Activated CD8-positive, alpha-beta T cell treated with anti-CD3 and anti-CD28 coated beads, Interleukin-2, amount 10 ng/mL, durations not matched to agents 7 days and 5 days (primary cell): ENCODE data around the gene EHBP1L1. TPM values are rescaled to one million over a fixed set of nuclear protein-coding genes. Genes with fewer than 3 reads are reported as not detected.

Source experiments
- ATAC-seq: fragments of 150-1000 bp; cut with Tn5 transposase; one replicate; pipeline ENCODE4 v1.10.0; 2021; ENCODE audit warnings: moderate library complexity
- CTCF ChIA-PET: fragments of 350-600 bp; sonication (Branson Sonifier 250); formaldehyde crosslinking; loops from one replicate; lab custom pipeline; 2021; ENCODE audit warnings: antibody characterized with exemption; lab: Charles Lee
- POLR2A ChIA-PET: fragments of 350-600 bp; sonication (Branson Sonifier 250); formaldehyde crosslinking; loops from one replicate; lab custom pipeline; 2021; ENCODE audit warnings: antibody characterized with exemption; lab: Charles Lee
- DNase-seq: peaks from one replicate; pipeline ENCODE4 v3.0.0-alpha.2; 2020
- H3K27ac Mint-ChIP-seq: one replicate; pipeline ENCODE4 v1.8.0; 2021; ENCODE audit warnings: mild to moderate bottlenecking, mixed read lengths
- H3K27me3 Mint-ChIP-seq: one replicate; pipeline ENCODE4 v1.8.0; 2021; ENCODE audit warnings: low read depth, mixed read lengths
- H3K36me3 Mint-ChIP-seq: one replicate; pipeline ENCODE4 v1.8.0; 2021; ENCODE audit warnings: low read depth, mixed read lengths
- H3K4me1 Mint-ChIP-seq: one replicate; pipeline ENCODE4 v1.8.0; 2021; ENCODE audit warnings: low read depth, mixed read lengths
- H3K4me3 Mint-ChIP-seq: one replicate; pipeline ENCODE4 v1.8.0; 2021; ENCODE audit warnings: mild to moderate bottlenecking, mixed read lengths
- H3K9me3 Mint-ChIP-seq: one replicate; pipeline ENCODE4 v1.8.0; 2022; ENCODE audit warnings: mixed read lengths; ENCODE audit not compliant: insufficient read depth
- total RNA-seq, 2 experiments: library from RNA; stranded (reverse); gene quantifications; one replicate each; pipeline ENCODE4 v1.2.3, GENCODE V29; 2021

EHBP1L1 gene
- total RNA-seq, 2 experiments from 2014 or later = 94.4 to 95.3 TPM

GRCh38 chr11:65546217-65546958 lies 29.5 kb upstream of the EHBP1L1 start:
- Mint-ChIP-seq H3K27me3 (no peaks in the 10 kb centered on the region), H3K9me3 (no peaks in the 10 kb centered on the region), H3K4me3 (peak overlapping the region; percentile 72), H3K27ac (peak overlapping the region; percentile 87), H3K4me1 (peaks cover 52% of the 10 kb centered on the region), H3K36me3 (peaks cover 40% of the 10 kb centered on the region)
- DNase-seq (peak; percentile 98), ATAC-seq (peak; percentile 92)
- ChIA-PET POLR2A (interaction anchor here (0.6 to 1.7 kb wide), 6 partner anchors 10 to 41 kb away, joined by 3 to 5 read pairs (median 4); partner anchors contain the start of genes FAM89B and ZNRD2), CTCF (interaction anchor here (1.1 to 8.4 kb wide), 6 partner anchors 11 to 44 kb away, joined by 3 to 172 read pairs (median 4); partner anchors contain the start of genes FAM89B, KCNK7 and ZNRD2)

- ATAC-seq (no peak), DNase-seq (no peak)
- H3K9me3 Mint-ChIP-seq = no peaks in the 10 kb centered on the region
- H3K4me3 Mint-ChIP-seq = peak overlapping the region; percentile 72
- peaks cover 57% of the 10 kb centered on the region for H3K4me1 Mint-ChIP-seq
- ChIA-PET POLR2A (interaction anchor here (0.9 to 1.1 kb wide), 3 partner anchors 9 to 49 kb away, joined by 3 to 5 read pairs (median 3); partner anchors contain the start of genes MALAT1 and ZNRD2), CTCF (interaction anchor here (1.3 to 8.4 kb wide), 5 partner anchors 9 to 43 kb away, joined by 3 to 172 read pairs (median 5); partner anchors contain the start of genes FAM89B and KCNK7)
- peaks cover 52% of the 10 kb centered on the region for H3K36me3 Mint-ChIP-seq
- H3K27me3 Mint-ChIP-seq = no peaks in the 10 kb centered on the region
- peak overlapping the region; percentile 69 for H3K27ac Mint-ChIP-seq
These were observed 28.3 kb upstream of the EHBP1L1 start for GRCh38 chr11:65547446-65548125.

- no peak for DNase-seq
- Mint-ChIP-seq H3K9me3 (no peaks in the 10 kb centered on the region), H3K4me1 (peaks cover 64% of the 10 kb centered on the region), H3K4me3 (peak overlapping the region; percentile 39), H3K36me3 (peaks cover 53% of the 10 kb centered on the region), H3K27ac (peak overlapping the region; percentile 69), H3K27me3 (no peaks in the 10 kb centered on the region)
- CTCF ChIA-PET = interaction anchor here (1.2 to 1.7 kb wide), 4 partner anchors 8 to 22 kb away, joined by 3 to 6 read pairs (median 4); partner anchors contain the start of gene ZNRD2
- POLR2A ChIA-PET = interaction anchor here (1.0 to 1.1 kb wide), 3 partner anchors 9 to 49 kb away, joined by 3 to 4 read pairs (median 3); partner anchors contain the start of gene MALAT1
- no peak for ATAC-seq
These were observed 27.5 kb upstream of the EHBP1L1 start for GRCh38 chr11:65548395-65548794.

- peaks cover 66% of the 10 kb centered on the region for H3K4me1 Mint-ChIP-seq
- CTCF ChIA-PET = interaction anchor here (1.2 to 1.7 kb wide), 4 partner anchors 8 to 21 kb away, joined by 3 to 6 read pairs (median 4); partner anchors contain the start of gene ZNRD2
- ATAC-seq (no peak), DNase-seq (no peak)
- no peak overlapping the region for H3K4me3 Mint-ChIP-seq
- H3K27me3 Mint-ChIP-seq = no peaks in the 10 kb centered on the region
- H3K9me3 Mint-ChIP-seq = no peaks in the 10 kb centered on the region
- H3K36me3 Mint-ChIP-seq = peaks cover 53% of the 10 kb centered on the region
- POLR2A ChIA-PET = interaction anchor here (1.0 to 1.1 kb wide), 3 partner anchors 8 to 50 kb away, joined by 3 to 4 read pairs (median 3); partner anchors contain the start of gene MALAT1
- no peak overlapping the region for H3K27ac Mint-ChIP-seq
These were observed 26.8 kb upstream of the EHBP1L1 start for GRCh38 chr11:65549096-65549495.

- Mint-ChIP-seq H3K9me3 (no peaks in the 10 kb centered on the region), H3K27me3 (no peaks in the 10 kb centered on the region), H3K4me1 (peaks cover 77% of the 10 kb centered on the region), H3K27ac (peak overlapping the region; percentile 78), H3K36me3 (peaks cover 44% of the 10 kb centered on the region), H3K4me3 (peak overlapping the region; percentile 13)
- CTCF ChIA-PET = interaction anchor here (0.7 to 3.9 kb wide), 14 partner anchors 8 to 417 kb away, joined by 3 to 35 read pairs (median 6); partner anchors contain the start of genes EHBP1L1 and FAM89B
- peak; percentile 44 for ATAC-seq
- peak; percentile 77 for DNase-seq
- POLR2A ChIA-PET = interaction anchor here (0.6 to 2.0 kb wide), 4 partner anchors 10 to 47 kb away, joined by 3 to 6 read pairs (median 4); partner anchors contain the start of gene ZNRD2
These were observed 24.1 kb upstream of the EHBP1L1 start for GRCh38 chr11:65551572-65552387.

GRCh38 chr11:65552388-65552951 lies 23.4 kb upstream of the EHBP1L1 start:
- Mint-ChIP-seq H3K36me3 (peaks cover 42% of the 10 kb centered on the region), H3K4me3 (peak overlapping the region; percentile 13), H3K27me3 (no peaks in the 10 kb centered on the region), H3K27ac (peak overlapping the region; percentile 78), H3K4me1 (peaks cover 79% of the 10 kb centered on the region), H3K9me3 (no peaks in the 10 kb centered on the region)
- DNase-seq (no peak), ATAC-seq (no peak)
- POLR2A ChIA-PET = interaction anchor here (0.8 to 2.0 kb wide), 7 partner anchors 9 to 219 kb away, joined by 3 to 6 read pairs (median 3); partner anchors contain the start of genes DPF2, MALAT1 and ZNRD2
- CTCF ChIA-PET = interaction anchor here (0.7 to 3.9 kb wide), 12 partner anchors 9 to 417 kb away, joined by 3 to 35 read pairs (median 7); partner anchors contain the start of genes EHBP1L1 and FAM89B

GRCh38 chr11:65553301-65554001 lies 22.4 kb upstream of the EHBP1L1 start:
- H3K9me3 Mint-ChIP-seq = no peaks in the 10 kb centered on the region
- peaks cover 36% of the 10 kb centered on the region for H3K36me3 Mint-ChIP-seq
- H3K27ac Mint-ChIP-seq = peak overlapping the region; percentile 62
- peak overlapping the region; percentile 50 for H3K4me3 Mint-ChIP-seq
- DNase-seq = peak; percentile 91
- CTCF ChIA-PET = interaction anchor here (1.7 to 3.9 kb wide), 6 partner anchors 10 to 19 kb away, joined by 5 to 35 read pairs (median 13); partner anchors contain the start of gene FAM89B
- peak; percentile 67 for ATAC-seq
- POLR2A ChIA-PET = interaction anchor here (0.8 to 2.0 kb wide), 8 partner anchors 9 to 220 kb away, joined by 3 to 5 read pairs (median 3); partner anchors contain the start of genes DPF2, MALAT1 and ZNRD2
- H3K27me3 Mint-ChIP-seq = no peaks in the 10 kb centered on the region
- peaks cover 70% of the 10 kb centered on the region for H3K4me1 Mint-ChIP-seq

- no peaks in the 10 kb centered on the region for H3K27me3 Mint-ChIP-seq
- peak overlapping the region; percentile 76 for H3K27ac Mint-ChIP-seq
- H3K36me3 Mint-ChIP-seq = peaks cover 28% of the 10 kb centered on the region
- peaks cover 67% of the 10 kb centered on the region for H3K4me1 Mint-ChIP-seq
- H3K4me3 Mint-ChIP-seq = peak overlapping the region; percentile 68
- ChIA-PET CTCF (interaction anchor here (1.0 to 3.9 kb wide), 4 partner anchors 11 to 16 kb away, joined by 3 to 35 read pairs (median 12); partner anchors contain the start of gene ZNRD2), POLR2A (interaction anchor here (0.8 to 1.0 kb wide), 3 partner anchors 11 to 304 kb away, joined by 3 read pairs; partner anchors contain the start of gene CFL1)
- no peaks in the 10 kb centered on the region for H3K9me3 Mint-ChIP-seq
- no peak for ATAC-seq
- DNase-seq = no peak
These were observed 21.6 kb upstream of the EHBP1L1 start for GRCh38 chr11:65554057-65554818.

- H3K4me1 Mint-ChIP-seq = peaks cover 72% of the 10 kb centered on the region
- no peaks in the 10 kb centered on the region for H3K9me3 Mint-ChIP-seq
- ChIA-PET POLR2A (interaction anchor here (1.0 kb wide), 1 partner anchor 303 kb away, joined by 3 read pairs; the partner anchor contains the start of gene CFL1), CTCF (interaction anchor here (0.8 to 3.5 kb wide), 4 partner anchors 11 to 17 kb away, joined by 3 to 18 read pairs (median 4); partner anchors contain the start of gene ZNRD2)
- H3K27ac Mint-ChIP-seq = peak overlapping the region; percentile 76
- H3K4me3 Mint-ChIP-seq = peak overlapping the region; percentile 68
- ATAC-seq (no peak), DNase-seq (no peak)
- no peaks in the 10 kb centered on the region for H3K27me3 Mint-ChIP-seq
- H3K36me3 Mint-ChIP-seq = peaks cover 24% of the 10 kb centered on the region
These were observed 20.9 kb upstream of the EHBP1L1 start for GRCh38 chr11:65554842-65555430.
